COLO668 (cell line): Measurements from ENCODE around the gene JPH3.
"Not testable (repeated sequence)": the region's sequence is repeated elsewhere in the genome, so short reads cannot be mapped to it uniquely, and the experiment has no call there.

Experiments used
- DNase-seq: peaks from one replicate; lab custom pipeline; 2025; ENCODE audit not compliant: unreplicated experiment; lab: John Stamatoyannopoulos, UW

Gene JPH3

DNA sequence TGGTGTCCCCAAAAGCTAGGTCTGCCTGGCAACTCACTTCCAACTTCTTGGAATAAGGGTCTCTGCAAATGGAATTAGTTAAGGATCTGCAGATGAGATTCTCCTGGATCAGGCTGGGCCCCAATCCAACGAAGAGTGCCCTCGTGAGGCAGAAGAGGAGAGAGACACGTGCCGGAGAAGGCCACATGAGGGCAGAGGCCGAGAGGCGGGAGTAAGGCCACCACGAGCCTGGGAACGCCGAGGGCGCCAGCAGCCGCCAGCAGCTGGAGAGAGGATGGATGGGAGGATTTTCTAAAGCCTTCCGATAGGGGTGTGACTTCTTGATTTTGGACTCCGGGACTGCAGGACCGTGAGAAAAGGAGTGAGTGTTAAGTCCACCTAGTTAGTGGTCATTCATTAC is 76.3 kb downstream of the JPH3 start:
- peak; percentile 18 for DNase-seq

DNA sequence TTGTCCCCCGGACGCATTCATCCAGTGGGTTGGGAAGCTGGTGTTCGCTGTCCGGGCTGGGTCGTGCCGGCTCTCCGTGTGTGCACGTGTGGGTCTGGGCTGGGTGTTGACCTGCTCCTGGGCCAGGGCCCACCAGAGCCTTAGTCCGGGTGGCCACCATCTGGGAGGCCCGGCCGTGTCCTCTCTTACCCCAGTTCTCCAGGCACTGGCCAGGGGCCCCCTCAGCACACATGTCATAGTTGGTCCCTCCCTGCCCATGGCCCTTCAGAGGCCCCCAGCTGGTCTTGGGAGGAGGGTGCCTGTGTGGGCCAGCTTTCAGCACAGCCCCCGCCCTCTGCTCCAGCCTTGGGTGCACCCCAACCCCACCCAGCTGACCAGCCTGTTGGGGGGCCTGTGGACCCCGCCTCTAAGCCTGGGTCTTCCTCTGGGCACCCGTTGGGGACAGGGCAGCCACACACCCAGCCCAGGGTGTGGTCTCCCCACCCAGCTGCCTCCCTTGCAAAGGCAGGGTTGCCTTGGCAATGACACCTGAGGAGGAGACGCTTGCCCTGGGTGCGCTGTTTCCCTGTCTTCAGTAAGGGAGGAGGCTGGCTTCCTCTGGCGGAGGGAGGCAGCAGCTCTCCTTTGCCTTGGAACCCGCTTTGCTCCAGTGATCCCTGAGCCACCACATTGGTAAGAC is 77.4 kb downstream of the JPH3 start:
- DNase-seq, result no peak

DNA sequence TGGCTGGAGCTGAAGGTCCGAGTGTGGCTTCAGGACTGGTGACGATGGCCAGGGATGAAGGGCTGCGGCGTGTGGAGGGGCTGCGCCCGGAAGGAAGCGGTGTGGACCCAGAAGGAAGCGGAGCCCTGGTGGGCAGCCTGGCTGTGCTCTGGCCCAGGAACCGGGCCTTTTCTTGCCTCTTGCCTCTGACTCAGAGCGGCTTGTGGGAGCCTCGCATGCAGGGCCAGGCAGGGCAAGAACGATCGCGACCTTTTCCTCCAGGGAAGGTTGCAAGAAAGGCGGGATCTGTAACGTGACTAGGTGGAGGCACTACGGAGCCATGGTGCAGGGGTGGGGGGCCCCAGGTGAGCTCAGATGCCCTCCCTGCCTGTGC is 78.0 kb downstream of the JPH3 start:
- DNase-seq, result no peak

DNA sequence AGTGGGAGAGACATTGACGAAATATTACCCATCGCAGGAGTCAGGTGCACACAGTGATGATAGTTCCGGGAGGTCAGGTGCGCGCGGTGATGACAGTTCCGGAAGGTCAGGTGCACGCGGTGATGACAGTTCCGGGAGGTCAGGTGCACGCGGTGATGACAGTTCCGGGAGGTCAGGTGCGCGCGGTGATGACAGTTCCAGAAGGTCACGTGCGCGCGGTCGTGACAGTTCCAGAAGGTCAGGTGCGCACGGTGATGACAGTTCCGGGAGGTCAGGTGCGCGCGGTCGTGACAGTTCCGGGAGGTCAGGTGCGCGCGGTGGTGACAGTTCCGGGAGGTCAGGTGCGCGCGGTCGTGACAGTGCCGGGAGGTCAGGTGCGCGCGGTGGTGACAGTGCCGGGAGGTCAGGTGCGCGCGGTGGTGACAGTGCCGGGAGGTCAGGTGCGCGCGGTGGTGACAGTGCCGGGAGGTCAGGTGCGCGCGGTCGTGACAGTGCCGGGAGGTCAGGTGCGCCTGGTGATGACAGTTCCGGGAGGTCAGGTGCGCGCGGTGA is 78.8 kb downstream of the JPH3 start:
- not testable (repeated sequence) for DNase-seq

DNA sequence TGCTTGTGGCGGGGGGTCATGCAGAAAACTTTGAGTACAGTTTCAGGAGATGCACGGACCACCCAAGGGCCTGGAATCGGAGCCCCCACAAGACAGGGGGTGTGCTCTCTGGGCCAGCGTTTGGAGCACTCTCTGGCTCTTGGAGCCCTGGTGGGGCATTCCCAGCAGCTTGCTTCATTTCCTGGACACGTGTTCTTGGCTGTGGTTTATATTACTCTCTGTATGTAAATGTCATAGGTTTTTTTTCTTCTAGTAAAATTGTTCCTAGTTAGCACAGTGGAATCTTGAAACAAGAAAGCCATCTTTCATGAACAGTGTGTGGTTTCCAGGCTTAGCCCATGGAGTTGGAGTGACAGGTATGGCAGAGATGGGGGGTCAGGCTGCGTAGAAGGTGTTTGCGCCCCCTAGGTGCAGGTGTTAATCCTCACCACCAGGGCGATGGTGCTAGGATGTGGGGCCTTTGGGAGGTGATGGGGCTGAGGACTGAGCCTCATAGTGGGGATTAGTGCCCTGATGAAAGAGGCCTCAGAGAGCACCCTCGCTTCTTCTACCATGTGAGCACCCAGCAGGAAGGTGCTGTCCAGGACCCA is 79.8 kb downstream of the JPH3 start:
- peak; percentile 12 for DNase-seq

GRCh38 chr16:87682852-87683399 is 80.6 kb downstream of the JPH3 start:
- DNase-seq, result no peak

DNA sequence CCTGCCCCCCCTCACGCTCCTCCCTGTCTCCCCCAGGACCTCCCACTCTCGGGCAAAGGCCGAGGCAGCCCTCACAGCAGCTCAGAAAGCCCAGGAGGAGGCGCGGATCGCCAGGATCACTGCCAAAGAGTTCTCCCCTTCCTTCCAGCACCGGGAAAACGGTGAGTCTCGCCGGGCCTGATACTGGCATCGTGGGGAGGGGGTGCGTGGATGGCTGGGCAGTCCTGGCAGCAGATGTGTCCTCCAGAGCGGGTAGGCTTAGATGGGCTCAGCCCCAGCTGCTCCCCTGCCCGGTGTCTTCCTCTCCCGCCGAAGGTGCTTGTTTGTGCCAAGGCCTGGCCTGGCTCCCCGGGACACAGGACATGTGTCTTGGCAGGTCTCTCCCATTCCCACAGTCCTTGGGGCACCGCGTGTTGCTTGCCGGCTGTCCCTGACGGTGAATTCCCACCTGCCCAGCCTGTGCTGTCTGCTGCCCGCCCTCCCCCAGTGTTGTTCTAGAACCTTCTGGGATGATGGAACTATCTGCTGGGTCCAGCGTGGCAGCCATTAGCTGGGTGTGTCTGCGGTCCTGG is 81.9 kb downstream of the JPH3 start:
- DNase-seq, result no peak

GRCh38 chr16:87684711-87685404 is 82.5 kb downstream of the JPH3 start:
- no peak for DNase-seq

- no peak for DNase-seq
Measured at GRCh38 chr16:87685405-87685755, 83.1 kb downstream of the JPH3 start.

- no peak for DNase-seq
Measured at GRCh38 chr16:87685766-87686165, 83.5 kb downstream of the JPH3 start.

DNA sequence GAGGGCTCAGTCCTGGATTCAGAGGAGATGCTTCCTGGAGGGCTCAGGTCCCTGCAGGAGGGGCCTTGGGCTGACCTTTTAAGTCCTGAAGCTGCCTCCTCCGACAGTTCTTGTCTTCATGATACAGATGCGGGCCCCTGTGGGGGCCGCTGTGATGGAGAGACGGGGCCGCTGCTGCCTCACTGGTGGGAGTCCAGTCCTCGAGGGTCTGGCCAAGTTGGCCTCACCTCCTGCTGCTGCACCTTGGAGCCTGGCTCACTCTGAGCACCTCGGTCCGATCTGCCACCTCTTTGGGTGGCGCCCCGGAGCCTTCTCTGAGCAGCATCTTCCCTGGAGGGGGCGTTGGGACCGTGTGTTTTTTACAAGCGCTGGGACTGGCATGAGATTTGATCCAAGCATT is 84.4 kb downstream of the JPH3 start:
- DNase-seq, result no peak

DNA sequence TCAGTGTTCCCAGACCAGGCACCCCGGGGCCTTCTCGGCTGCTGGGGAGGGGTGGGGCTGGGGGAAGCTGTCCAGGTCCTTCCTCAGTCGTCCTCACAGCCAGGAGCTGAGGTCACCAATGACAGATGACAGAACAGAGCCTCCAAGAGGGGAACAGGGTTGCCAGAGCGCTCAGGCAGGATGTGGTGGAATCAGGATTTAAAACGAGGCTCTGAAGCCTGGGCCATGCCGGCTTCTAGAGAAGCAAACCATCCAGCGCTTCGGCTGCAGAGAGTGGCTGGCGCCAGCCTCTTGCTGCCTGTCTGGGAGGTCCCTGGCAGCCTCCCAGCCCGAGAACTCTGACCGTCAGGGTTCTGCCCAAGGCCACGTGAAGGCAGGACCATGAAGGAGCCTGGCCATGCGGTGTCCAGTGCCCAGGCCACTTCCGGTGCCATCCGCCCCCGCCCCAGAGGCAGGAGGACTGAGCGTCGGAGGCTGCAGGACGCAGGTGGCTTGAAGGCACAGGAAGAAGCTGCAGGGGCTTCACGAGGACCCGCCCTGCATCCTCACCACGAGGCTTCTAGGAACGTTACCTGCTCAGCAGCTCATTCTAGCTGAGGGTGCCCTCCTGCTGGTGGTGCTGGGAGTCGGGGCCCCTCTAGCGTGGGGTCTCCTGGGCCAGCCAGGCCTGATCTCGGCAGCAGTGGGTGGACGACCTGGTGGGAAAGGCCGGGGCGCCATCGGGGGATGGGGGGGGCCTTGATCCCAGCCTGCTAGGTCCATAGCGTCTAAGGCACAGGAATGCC is 85.0 kb downstream of the JPH3 start:
- no peak for DNase-seq

GRCh38 chr16:87687998-87688529 is 85.8 kb downstream of the JPH3 start:
- DNase-seq, result no peak

DNA sequence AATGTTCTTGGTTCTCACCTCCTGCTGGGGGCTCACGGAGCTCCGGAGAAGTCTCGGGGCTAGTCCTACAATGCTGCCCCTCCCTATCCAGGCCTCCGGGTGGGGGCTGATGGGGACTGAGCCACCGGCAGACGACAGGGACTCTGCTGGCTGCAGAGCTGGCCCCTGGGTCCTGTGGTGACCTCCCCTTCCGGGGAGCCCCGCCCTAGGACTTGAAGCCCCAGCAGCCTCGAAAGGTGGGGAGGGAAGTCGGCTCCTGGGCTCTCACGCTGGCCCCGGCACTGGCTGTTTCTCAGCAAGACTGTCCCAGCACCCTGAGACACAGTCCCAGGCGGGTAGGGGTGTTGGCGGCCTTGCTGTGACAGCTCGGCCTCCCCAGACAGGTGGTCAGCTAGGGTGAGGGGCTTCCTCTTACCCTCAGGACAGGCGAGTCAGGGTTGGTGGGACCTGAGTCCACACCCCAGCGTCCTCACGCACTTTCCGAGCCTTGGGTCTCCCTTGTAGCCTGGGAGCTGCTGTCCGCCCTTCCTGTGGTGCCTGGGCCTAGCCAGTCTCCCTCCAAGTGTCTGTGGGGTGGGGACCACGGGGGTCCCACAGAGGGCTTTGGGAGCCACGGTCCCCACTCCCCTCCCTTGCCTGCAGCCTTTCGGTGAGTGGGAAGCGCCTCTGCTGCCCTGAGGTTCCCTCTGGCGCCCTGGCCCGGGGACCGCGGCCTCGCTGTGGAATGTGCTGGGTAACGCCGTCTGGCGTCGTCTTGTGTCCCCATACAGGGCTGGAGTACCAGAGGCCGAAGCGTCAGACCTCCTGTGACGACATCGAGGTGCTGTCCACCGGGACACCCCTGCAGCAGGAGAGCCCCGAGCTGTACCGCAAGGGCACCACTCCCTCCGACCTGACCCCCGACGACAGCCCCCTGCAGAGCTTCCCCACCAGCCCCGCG is 86.8 kb downstream of the JPH3 start:
- DNase-seq, result no peak

DNA sequence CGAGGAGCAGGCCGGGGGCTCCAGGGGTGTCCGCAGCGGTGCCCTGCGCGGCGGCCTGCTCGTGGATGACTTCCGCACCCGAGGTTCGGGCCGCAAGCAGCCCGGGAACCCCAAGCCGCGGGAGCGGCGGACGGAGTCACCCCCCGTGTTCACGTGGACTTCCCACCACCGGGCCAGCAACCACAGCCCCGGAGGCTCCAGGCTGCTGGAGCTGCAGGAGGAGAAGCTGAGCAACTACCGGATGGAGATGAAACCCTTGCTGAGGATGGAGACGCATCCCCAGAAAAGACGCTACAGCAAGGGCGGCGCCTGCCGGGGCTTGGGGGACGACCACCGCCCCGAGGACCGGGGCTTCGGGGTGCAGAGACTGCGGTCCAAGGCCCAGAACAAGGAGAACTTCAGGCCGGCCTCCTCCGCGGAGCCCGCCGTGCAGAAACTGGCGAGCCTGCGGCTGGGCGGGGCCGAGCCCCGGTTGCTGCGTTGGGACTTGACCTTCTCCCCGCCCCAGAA is 87.7 kb downstream of the JPH3 start:
- DNase-seq, result no peak

- DNase-seq, result no peak
Measured at GRCh38 chr16:87690911-87691685, 88.8 kb downstream of the JPH3 start.

DNA sequence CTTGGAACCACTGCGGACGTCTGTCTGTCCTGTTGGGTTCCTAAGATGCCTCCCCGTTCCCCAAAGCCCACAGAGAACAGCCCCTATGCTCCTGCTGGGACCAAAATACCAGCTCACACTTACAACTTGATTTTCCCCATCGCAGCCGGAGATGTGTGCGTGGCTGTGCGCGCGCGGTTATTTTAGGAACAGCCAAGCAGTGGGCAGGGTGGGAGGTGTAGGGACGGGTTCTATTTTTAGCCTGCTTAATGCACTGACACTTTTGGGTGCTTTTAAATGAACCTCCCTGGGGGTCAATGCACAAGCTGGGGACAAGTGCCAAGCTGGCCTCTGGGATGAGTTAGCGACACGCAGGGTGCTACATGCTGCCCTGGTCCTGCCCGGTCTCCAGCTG is 89.4 kb downstream of the JPH3 start:
- no peak for DNase-seq

DNA sequence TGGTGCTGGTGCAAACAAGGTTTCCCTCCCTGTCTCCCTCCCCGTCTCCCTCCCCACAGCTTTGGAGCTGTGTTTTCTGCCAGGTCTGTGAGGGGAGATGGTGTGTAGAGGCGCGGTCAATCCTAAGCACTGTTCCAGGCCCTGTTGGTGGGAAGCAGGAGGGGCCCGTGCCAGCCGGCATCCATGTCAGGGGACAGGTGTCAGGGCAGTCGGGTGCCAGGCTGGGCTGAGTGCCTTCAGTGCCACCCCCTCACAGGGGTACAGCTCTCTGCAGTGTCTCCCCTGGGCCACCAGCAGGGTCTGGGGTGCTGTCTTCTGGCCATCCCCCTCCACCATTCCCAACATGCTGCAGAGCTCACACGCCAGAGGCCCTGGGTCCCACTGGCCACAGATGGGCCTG is 89.9 kb downstream of the JPH3 start:
- no peak for DNase-seq

GRCh38 chr16:87692756-87693155 is 90.4 kb downstream of the JPH3 start:
- peak; percentile 5 for DNase-seq
